GM15510 (cell line): ENCODE data around the gene KIF26A.

ENCODE experiments used
- POLR2A ChIP-seq: IDR thresholded peaks from 3 replicates; pipeline ENCODE4 v1.6.1; 2011; ENCODE audit warnings: borderline replicate concordance; ENCODE audit not compliant: insufficient read length; ENCODE audit errors: extremely low read depth

The KIF26A gene

GRCh38 chr14:104175041-104175440 lies 36.7 kb downstream of the KIF26A start:
- TF ChIP-seq POLR2A: no peak

- TF ChIP-seq POLR2A: no peak
Observed at GRCh38 chr14:104175811-104176210, 37.4 kb downstream of the KIF26A start.

GRCh38 chr14:104176611-104177010 lies 38.2 kb downstream of the KIF26A start:
- TF ChIP-seq POLR2A: no peak

GRCh38 chr14:104177411-104177810 lies 39.0 kb downstream of the KIF26A start:
- no peak for TF ChIP-seq POLR2A

- no peak for TF ChIP-seq POLR2A
Observed at GRCh38 chr14:104178279-104178678, 39.9 kb downstream of the KIF26A start.

GRCh38 chr14:104179126-104179525 lies 40.7 kb downstream of the KIF26A start:
- no peak for TF ChIP-seq POLR2A

GRCh38 chr14:104179564-104180129 lies 41.3 kb downstream of the KIF26A start:
- no peak for TF ChIP-seq POLR2A

- TF ChIP-seq POLR2A: no peak
Observed at GRCh38 chr14:104180561-104181165, 42.3 kb downstream of the KIF26A start.

- TF ChIP-seq POLR2A: no peak
Observed at GRCh38 chr14:104181761-104182530, 43.6 kb downstream of the KIF26A start.

GRCh38 chr14:104182857-104183425 lies 44.6 kb downstream of the KIF26A start:
- no peak for TF ChIP-seq POLR2A

- TF ChIP-seq POLR2A: no peak
Observed at GRCh38 chr14:104183796-104184195, 45.4 kb downstream of the KIF26A start.

- TF ChIP-seq POLR2A: no peak
Observed at GRCh38 chr14:104184506-104184905, 46.1 kb downstream of the KIF26A start.

- TF ChIP-seq POLR2A: no peak
Observed at GRCh38 chr14:104184911-104185499, 46.6 kb downstream of the KIF26A start.

GRCh38 chr14:104185916-104186495 lies 47.6 kb downstream of the KIF26A start:
- no peak for TF ChIP-seq POLR2A

GRCh38 chr14:104186575-104186974 lies 48.2 kb downstream of the KIF26A start:
- no peak for TF ChIP-seq POLR2A
